LoVo (cell line): ENCODE results near the gene TMEM131.
"Not testable (repeated sequence)": the region's sequence is repeated elsewhere in the genome, so short reads cannot be mapped to it uniquely, and the experiment has no call there.

ENCODE experiments used
- DNase-seq: peaks from one replicate; pipeline ENCODE4 v3.0.0-alpha.2; 2016; ENCODE audit warnings: low spot score

The TMEM131 gene

GRCh38 chr2:97723156-97724072, 272.3 kb downstream of the TMEM131 start:
- DNase-seq = no peak

- DNase-seq = no peak
These were observed 273.5 kb downstream of the TMEM131 start for GRCh38 chr2:97722227-97722626.

- no peak for DNase-seq
These were observed 275.0 kb downstream of the TMEM131 start for GRCh38 chr2:97720746-97721145.

GRCh38 chr2:97719362-97720155, 276.2 kb downstream of the TMEM131 start:
- no peak for DNase-seq

GRCh38 chr2:97718942-97719341, 276.8 kb downstream of the TMEM131 start:
- no peak for DNase-seq

- DNase-seq = no peak
These were observed 277.5 kb downstream of the TMEM131 start for GRCh38 chr2:97718051-97718882.

GRCh38 chr2:97717613-97717995, 278.1 kb downstream of the TMEM131 start:
- no peak for DNase-seq

- no peak for DNase-seq
These were observed 278.8 kb downstream of the TMEM131 start for GRCh38 chr2:97716695-97717612.

- no peak for DNase-seq
These were observed 279.6 kb downstream of the TMEM131 start for GRCh38 chr2:97715951-97716694.

- DNase-seq = no peak
These were observed 280.6 kb downstream of the TMEM131 start for GRCh38 chr2:97714950-97715652.

GRCh38 chr2:97714084-97714949, 281.4 kb downstream of the TMEM131 start:
- no peak for DNase-seq

GRCh38 chr2:97713296-97714083, 282.3 kb downstream of the TMEM131 start, which contains the start of gene ZAP70:
Gene ZAP70 (plus strand): TSS chr2:97713576. CDS start chr2:97724037, 10,461 bp downstream.
- no peak for DNase-seq

GRCh38 chr2:97712693-97713295, 283.0 kb downstream of the TMEM131 start:
- DNase-seq = no peak

GRCh38 chr2:97712175-97712574, 283.6 kb downstream of the TMEM131 start:
- not testable (repeated sequence) for DNase-seq

GRCh38 chr2:97711394-97711711, 284.4 kb downstream of the TMEM131 start:
- DNase-seq = no peak

- no peak for DNase-seq
These were observed 287.1 kb downstream of the TMEM131 start for GRCh38 chr2:97708608-97709007.

- no peak for DNase-seq
These were observed 287.7 kb downstream of the TMEM131 start for GRCh38 chr2:97708048-97708380.
